CD4-positive, alpha-beta T cell (primary cell): ENCODE results near the gene ZNF142. TPM values are rescaled to one million over a fixed set of nuclear protein-coding genes. Genes with fewer than 3 reads are reported as not detected.

Experiments used
- ATAC-seq: fragments of 200-7000 bp; cut with Tn5 transposase; one replicate; pipeline ENCODE4 v1.10.0; 2022; ENCODE audit warnings: mild to moderate bottlenecking; ENCODE audit not compliant: poor library complexity
- CTCF ChIA-PET: fragments of 350-600 bp; sonication (Branson Sonifier 250); formaldehyde crosslinking; loops from one replicate; lab custom pipeline; 2021; ENCODE audit warnings: antibody characterized with exemption, inconsistent platforms; lab: Charles Lee
- POLR2A ChIA-PET: fragments of 350-600 bp; sonication (Branson Sonifier 250); formaldehyde crosslinking; loops from one replicate; lab custom pipeline; 2021; ENCODE audit warnings: antibody characterized with exemption, inconsistent platforms; lab: Charles Lee
- DNase-seq, 14 experiments: peaks; one replicate each; pipeline ENCODE4 v3.0.0-alpha.2; 2013 to 2020; ENCODE audit warnings: mixed read lengths in 2 of 14
- H3K27ac ChIP-seq, 2 donors: one replicate each; pipeline versions ENCODE4 v1.5.1 to v1.7.0; 2013; ENCODE audit warnings: low read length in 2 of 2, low read depth in 1 of 2, mild to moderate bottlenecking in 1 of 2
- H3K27me3 ChIP-seq, 2 experiments: 1 replicate in 1 of 2; 2 replicates in 1 of 2; pipeline versions ENCODE4 v1.6.1 to v1.7.0; 2013; ENCODE audit warnings: low read length in 2 of 2, control low read depth in 1 of 2, mild to moderate bottlenecking in 1 of 2, moderate library complexity in 1 of 2; ENCODE audit not compliant: insufficient read depth in 2 of 2, control insufficient read depth in 1 of 2
- H3K36me3 ChIP-seq: one replicate; pipeline ENCODE4 v1.6.1; 2013; ENCODE audit warnings: low read length, control low read depth; ENCODE audit not compliant: insufficient read depth
- H3K4me1 ChIP-seq: one replicate; pipeline ENCODE4 v1.6.1; 2013; ENCODE audit warnings: low read length, control low read depth; ENCODE audit not compliant: insufficient read depth
- H3K4me3 ChIP-seq: one replicate; pipeline ENCODE4 v1.5.1; 2013; ENCODE audit warnings: mild to moderate bottlenecking, low read length, moderate library complexity
- H3K9me3 ChIP-seq, 2 experiments: 1 replicate in 1 of 2; 2 replicates in 1 of 2; pipeline versions ENCODE4 v1.6.1 to v1.7.0; 2013; ENCODE audit warnings: low read length in 2 of 2, mild to moderate bottlenecking in 2 of 2, control low read depth in 1 of 2, moderate library complexity in 1 of 2; ENCODE audit not compliant: control insufficient read depth in 1 of 2, insufficient read depth in 1 of 2
- H3K27ac Mint-ChIP-seq: one replicate; pipeline ENCODE4 v1.8.0; 2020; ENCODE audit warnings: mixed read lengths
- H3K27me3 Mint-ChIP-seq: one replicate; pipeline ENCODE4 v1.8.0; 2021; ENCODE audit warnings: mixed read lengths
- H3K36me3 Mint-ChIP-seq: one replicate; pipeline ENCODE4 v1.8.0; 2021; ENCODE audit warnings: low read depth, mixed read lengths
- H3K4me1 Mint-ChIP-seq: one replicate; pipeline ENCODE4 v1.8.0; 2021; ENCODE audit warnings: low read depth, mixed read lengths
- H3K4me3 Mint-ChIP-seq: one replicate; pipeline ENCODE4 v1.8.0; 2020; ENCODE audit warnings: mild to moderate bottlenecking, mixed read lengths
- H3K9me3 Mint-ChIP-seq: one replicate; pipeline ENCODE4 v1.8.0; 2020; ENCODE audit warnings: mixed read lengths
- CTCF ChIP-seq: fragments of 200-600 bp; IDR thresholded peaks from one replicate; pipeline ENCODE4 v1.8.0; 2022; ENCODE audit warnings: antibody characterized with exemption, mild to moderate bottlenecking
- intact Hi-C, 2 experiments: fragments of 100-400 bp; cut with DNase I in 1 of 2; cut with micrococcal nuclease in 1 of 2; formaldehyde crosslinking; loops; one replicate each; pipeline versions ENCODE4 v1.15.1 to v1.9.0; 2023 to 2025; cut with DNase I, micrococcal nuclease
- total RNA-seq, 174 experiments: library from RNA in 2 of 174; stranded (reverse) in 2 of 174; gene quantifications; one replicate each; pipeline ENCODE4 v1.2.3 and lab custom pipeline; 2021 to 2026

Gene ZNF142
- total RNA-seq, 2 experiments from 2014 or later, result 40.3 to 44.2 TPM

GRCh38 chr2:218615868-218616315, 43.5 kb downstream of the ZNF142 start:
- no peaks in the 10 kb centered on the region for H3K27me3 Mint-ChIP-seq
- CTCF ChIA-PET, result no interaction called here
- no peak overlapping the region for H3K27ac ChIP-seq
- DNase-seq (no peak), ATAC-seq (no peak)
- no peaks in the 10 kb centered on the region for H3K27me3 ChIP-seq
- no peak overlapping the region for H3K4me3 Mint-ChIP-seq
- no peak overlapping the region for H3K27ac Mint-ChIP-seq
- no peaks in the 10 kb centered on the region for H3K9me3 ChIP-seq
- intact Hi-C loops, result no loop called here
- H3K9me3 Mint-ChIP-seq, result no peaks in the 10 kb centered on the region
- no peak overlapping the region for H3K4me3 ChIP-seq
- H3K36me3 Mint-ChIP-seq, result no peaks in the 10 kb centered on the region
- POLR2A ChIA-PET, result no interaction called here
- no peaks in the 10 kb centered on the region for H3K4me1 ChIP-seq
- no peaks in the 10 kb centered on the region for H3K36me3 ChIP-seq
- TF ChIP-seq CTCF, result no peak
- H3K4me1 Mint-ChIP-seq, result no peaks in the 10 kb centered on the region

- Mint-ChIP-seq H3K9me3 (no peaks in the 10 kb centered on the region), H3K4me1 (no peaks in the 10 kb centered on the region), H3K27ac (no peak within 1 kb of the TSS), H3K36me3 (no peaks in the 10 kb centered on the region), H3K4me3 (no peak within 1 kb of the TSS), H3K27me3 (peaks cover 24% of the 10 kb centered on the region)
- Histone ChIP-seq H3K36me3 (no peaks in the 10 kb centered on the region), H3K4me1 (no peaks in the 10 kb centered on the region), H3K9me3 (no peaks in the 10 kb centered on the region), H3K4me3 (no peak within 1 kb of the TSS), H3K27ac (no peak within 1 kb of the TSS), H3K27me3 (peaks cover 0 to 3% of the 10 kb centered on the region in 2 experiments)
- no peak for TF ChIP-seq CTCF
- ATAC-seq (no peak), DNase-seq (no peak)
- POLR2A ChIA-PET, result interaction anchor here (0.7 kb wide), 1 partner anchor 145 kb away, joined by 3 read pairs; no protein-coding TSS in a partner anchor
- intact Hi-C loops, result no loop called here
- CTCF ChIA-PET, result interaction anchor here (0.6 kb wide), 1 partner anchor 553 kb away, joined by 3 read pairs; no protein-coding TSS in a partner anchor
These were observed 51.8 kb downstream of the ZNF142 start, which contains the start of gene PLCD4 for GRCh38 chr2:218607436-218608115. TSS of gene PLCD4 (plus strand) at chr2:218607899. CDS start at chr2:218615740, 7,841 bp downstream.

- H3K36me3 ChIP-seq, result no peaks in the 10 kb centered on the region
- Mint-ChIP-seq H3K36me3 (no peaks in the 10 kb centered on the region), H3K4me3 (no peak overlapping the region), H3K4me1 (no peaks in the 10 kb centered on the region), H3K27ac (no peak overlapping the region), H3K9me3 (no peaks in the 10 kb centered on the region), H3K27me3 (peaks cover 24% of the 10 kb centered on the region)
- no peak for TF ChIP-seq CTCF
- intact Hi-C loops, result no loop called here
- peaks cover 0 to 3% of the 10 kb centered on the region in 2 experiments for H3K27me3 ChIP-seq
- no peak overlapping the region for H3K4me3 ChIP-seq
- no peaks in the 10 kb centered on the region for H3K9me3 ChIP-seq
- ChIA-PET CTCF (no interaction called here), POLR2A (no interaction called here)
- no peaks in the 10 kb centered on the region for H3K4me1 ChIP-seq
- H3K27ac ChIP-seq, result no peak overlapping the region
- no peak for ATAC-seq
- no peak for DNase-seq
These were observed 54.0 kb downstream of the ZNF142 start for GRCh38 chr2:218605432-218605831.

Other genes with a start within 250 kb of the ZNF142 start
- gene VIL1, start 240.5 kb downstream of the ZNF142 start, total RNA-seq, result under 1 TPM; 0.20 to 0.33 TPM
- 10 to 100 TPM; 20.2 to 24.4 TPM for gene USP37, start 91.3 kb downstream of the ZNF142 start, total RNA-seq
- gene CNOT9, start 90.8 kb downstream of the ZNF142 start, total RNA-seq, result 10 to 100 TPM; 62.8 to 66.8 TPM
- gene PLCD4, start 51.7 kb downstream of the ZNF142 start, total RNA-seq, result under 1 TPM; 0.25 to 0.77 TPM
- 10 to 100 TPM; 11.4 to 12.7 TPM for gene BCS1L, start 60 bp upstream of the ZNF142 start, total RNA-seq
- gene RNF25, start 12.4 kb upstream of the ZNF142 start, total RNA-seq, result 10 to 100 TPM; 18.0 to 18.6 TPM
- 10 to 100 TPM in 1 of 2 experiments, 1 to 10 TPM in 1; 9.8 to 12.7 TPM for gene STK36, start 12.5 kb upstream of the ZNF142 start, total RNA-seq
- gene TTLL4, start 51.2 kb upstream of the ZNF142 start, total RNA-seq, result 10 to 100 TPM in 1 of 2 experiments, 1 to 10 TPM in 1; 7.3 to 10.8 TPM
- under 1 TPM in 1 of 2 experiments, not detected in 1; 0.28 TPM for gene CYP27A1, start 122.5 kb upstream of the ZNF142 start, total RNA-seq
- not detected for gene PRKAG3, start 172.2 kb upstream of the ZNF142 start, total RNA-seq
- not detected for gene WNT6, start 200.2 kb upstream of the ZNF142 start, total RNA-seq
- 1 to 10 TPM; 4.8 to 6.6 TPM for gene WNT10A, start 221.2 kb upstream of the ZNF142 start, total RNA-seq